NCI-H226 (cell line): Measurements from ENCODE around the gene PIR.

Experiments
- DNase-seq: peaks from one replicate; pipeline ENCODE4 v3.0.0-alpha.2; 2015

The PIR gene

GRCh38 chrX:15475486-15475885 lies 17.6 kb downstream of the PIR start:
- DNase-seq = no peak

- DNase-seq = no peak
Observed at GRCh38 chrX:15475021-15475420, 18.1 kb downstream of the PIR start.

GRCh38 chrX:15474028-15474427 lies 19.1 kb downstream of the PIR start:
- DNase-seq = no peak

- no peak for DNase-seq
Observed at GRCh38 chrX:15472531-15472930, 20.6 kb downstream of the PIR start.

- peak; percentile 9 for DNase-seq
Observed at GRCh38 chrX:15471028-15471427, 22.1 kb downstream of the PIR start.

- no peak for DNase-seq
Observed at GRCh38 chrX:15469613-15470012, 23.5 kb downstream of the PIR start.

- DNase-seq = peak; percentile 1
Observed at GRCh38 chrX:15468036-15468435, 25.1 kb downstream of the PIR start.

GRCh38 chrX:15465896-15466651 lies 27.1 kb downstream of the PIR start:
- DNase-seq = no peak

GRCh38 chrX:15465347-15465746 lies 27.8 kb downstream of the PIR start:
- DNase-seq = no peak

GRCh38 chrX:15464704-15465103 lies 28.4 kb downstream of the PIR start:
- DNase-seq = no peak

GRCh38 chrX:15451913-15452312 lies 41.2 kb downstream of the PIR start:
- DNase-seq = no peak

- DNase-seq = no peak
Observed at GRCh38 chrX:15448010-15448639, 45.0 kb downstream of the PIR start.

- DNase-seq = no peak
Observed at GRCh38 chrX:15441464-15441863, 51.7 kb downstream of the PIR start.

- no peak for DNase-seq
Observed at GRCh38 chrX:15438332-15438731, 54.8 kb downstream of the PIR start.

- DNase-seq = no peak
Observed at GRCh38 chrX:15437724-15438123, 55.4 kb downstream of the PIR start.

GRCh38 chrX:15435836-15436619 lies 57.1 kb downstream of the PIR start:
- DNase-seq = no peak

- no peak for DNase-seq
Observed at GRCh38 chrX:15434205-15434604, 58.9 kb downstream of the PIR start.

- no peak for DNase-seq
Observed at GRCh38 chrX:15430584-15430983, 62.5 kb downstream of the PIR start.

- DNase-seq = no peak
Observed at GRCh38 chrX:15430076-15430475, 63.1 kb downstream of the PIR start.

GRCh38 chrX:15425024-15425423 lies 68.1 kb downstream of the PIR start:
- DNase-seq = no peak

GRCh38 chrX:15418707-15419181 lies 74.4 kb downstream of the PIR start:
- no peak for DNase-seq

- DNase-seq = no peak
Observed at GRCh38 chrX:15418041-15418706, 75.0 kb downstream of the PIR start.
